Peyer's patch (tissue), 4 donors: ENCODE measurements around the gene SERTM1. TPM values are rescaled to one million over a fixed set of nuclear protein-coding genes. Genes with fewer than 3 reads are reported as not detected.

Experiments used
- DNase-seq, 3 donors: peaks; one replicate each; pipeline ENCODE4 v3.0.0-alpha.2; 2017 to 2019
- H3K27ac ChIP-seq, 4 donors: fragments of 200-600 bp; sonication (generic); one replicate each; pipeline ENCODE4 v1.5.1; 2016 to 2019
- H3K27me3 ChIP-seq, 2 donors: fragments of 200-600 bp; sonication (generic); one replicate each; pipeline ENCODE4 v1.5.1; 2019
- H3K36me3 ChIP-seq, 3 donors: fragments of 200-600 bp; sonication (generic); one replicate each; pipeline ENCODE4 v1.5.1; 2016 to 2019
- H3K4me1 ChIP-seq, 4 donors: fragments of 200-600 bp; sonication (generic); one replicate each; pipeline ENCODE4 v1.5.1; 2016 to 2019
- H3K4me3 ChIP-seq, 4 donors: fragments of 200-600 bp; sonication (generic); 1 replicate in 3 of 4; 2 replicates in 1 of 4; pipeline ENCODE4 v1.5.1; 2016 to 2019; ENCODE audit warnings: mild to moderate bottlenecking in 1 of 4
- H3K9me3 ChIP-seq, 4 donors: fragments of 200-600 bp; sonication (generic); one replicate each; pipeline ENCODE4 v1.5.1; 2016 to 2019; ENCODE audit warnings: mild to moderate bottlenecking in 1 of 4
- POLR2A ChIP-seq, 2 donors: fragments of 450-650 bp; IDR thresholded peaks; one replicate each; pipeline ENCODE4 v1.5.1; 2017; ENCODE audit warnings: antibody characterized with exemption in 2 of 2, mild to moderate bottlenecking in 2 of 2, moderate library complexity in 2 of 2
- total RNA-seq, 4 donors: library from RNA; depleted of rRNA; stranded (reverse); fragments of >200 nt; gene quantifications; one replicate each; pipeline ENCODE4 v1.1.0, GENCODE V29; 2016
- TF ChIP-seq, protein P1 (sequence below), 6 experiments: fragments of 450-650 bp in 4 of 6; fragments of 200-600 bp in 2 of 6; sonication (generic) in 1 of 6; IDR thresholded peaks; one replicate each; pipeline ENCODE4 v1.5.1; 2017 to 2019; ENCODE audit warnings: antibody characterized with exemption in 6 of 6, mild to moderate bottlenecking in 3 of 6, moderate library complexity in 1 of 6

The SERTM1 gene
- total RNA-seq, 4 donors from 2014 or later: not detected

DNA sequence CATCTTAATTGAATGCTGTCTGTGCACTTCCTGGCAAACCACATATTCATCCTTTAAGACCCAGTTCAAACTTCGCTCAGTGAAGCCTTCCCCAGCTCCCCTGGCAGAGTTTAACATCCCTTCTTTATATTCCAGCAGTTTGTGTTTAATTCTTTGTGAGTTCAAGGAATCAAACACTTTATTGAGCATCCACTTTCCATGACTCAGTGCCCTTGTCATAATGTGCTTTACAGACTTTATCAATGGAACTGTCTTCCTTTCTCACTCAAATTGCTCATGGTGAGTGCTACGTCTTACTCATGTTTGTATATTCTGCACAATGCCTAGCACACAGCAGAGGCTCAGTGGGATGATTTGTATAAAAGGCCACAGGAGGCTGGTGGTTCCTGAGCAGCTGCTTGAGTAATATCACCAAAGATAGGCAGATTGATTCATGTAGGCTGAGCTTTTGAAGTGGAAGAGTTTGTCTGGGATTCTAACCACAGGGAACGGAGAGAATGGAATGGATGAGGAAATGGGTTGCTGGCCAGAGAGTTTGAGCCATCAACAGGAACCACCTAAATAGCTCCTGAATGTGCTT is 44.2 kb downstream of the SERTM1 start:
- TF ChIP-seq, protein P1, sequence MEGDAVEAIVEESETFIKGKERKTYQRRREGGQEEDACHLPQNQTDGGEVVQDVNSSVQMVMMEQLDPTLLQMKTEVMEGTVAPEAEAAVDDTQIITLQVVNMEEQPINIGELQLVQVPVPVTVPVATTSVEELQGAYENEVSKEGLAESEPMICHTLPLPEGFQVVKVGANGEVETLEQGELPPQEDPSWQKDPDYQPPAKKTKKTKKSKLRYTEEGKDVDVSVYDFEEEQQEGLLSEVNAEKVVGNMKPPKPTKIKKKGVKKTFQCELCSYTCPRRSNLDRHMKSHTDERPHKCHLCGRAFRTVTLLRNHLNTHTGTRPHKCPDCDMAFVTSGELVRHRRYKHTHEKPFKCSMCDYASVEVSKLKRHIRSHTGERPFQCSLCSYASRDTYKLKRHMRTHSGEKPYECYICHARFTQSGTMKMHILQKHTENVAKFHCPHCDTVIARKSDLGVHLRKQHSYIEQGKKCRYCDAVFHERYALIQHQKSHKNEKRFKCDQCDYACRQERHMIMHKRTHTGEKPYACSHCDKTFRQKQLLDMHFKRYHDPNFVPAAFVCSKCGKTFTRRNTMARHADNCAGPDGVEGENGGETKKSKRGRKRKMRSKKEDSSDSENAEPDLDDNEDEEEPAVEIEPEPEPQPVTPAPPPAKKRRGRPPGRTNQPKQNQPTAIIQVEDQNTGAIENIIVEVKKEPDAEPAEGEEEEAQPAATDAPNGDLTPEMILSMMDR (IDR thresholded peaks at IDR 0.05): no peak
- no peak for TF ChIP-seq POLR2A (IDR thresholded peaks at IDR 0.05)
- H3K4me3 ChIP-seq: no peak overlapping the region
- H3K27me3 ChIP-seq: no peaks in the 10 kb centered on the region
- no peaks in the 10 kb centered on the region for H3K9me3 ChIP-seq
- no peak for DNase-seq
- H3K4me1 ChIP-seq: no peaks in the 10 kb centered on the region
- no peak overlapping the region for H3K27ac ChIP-seq
- H3K36me3 ChIP-seq: no peaks in the 10 kb centered on the region

DNA sequence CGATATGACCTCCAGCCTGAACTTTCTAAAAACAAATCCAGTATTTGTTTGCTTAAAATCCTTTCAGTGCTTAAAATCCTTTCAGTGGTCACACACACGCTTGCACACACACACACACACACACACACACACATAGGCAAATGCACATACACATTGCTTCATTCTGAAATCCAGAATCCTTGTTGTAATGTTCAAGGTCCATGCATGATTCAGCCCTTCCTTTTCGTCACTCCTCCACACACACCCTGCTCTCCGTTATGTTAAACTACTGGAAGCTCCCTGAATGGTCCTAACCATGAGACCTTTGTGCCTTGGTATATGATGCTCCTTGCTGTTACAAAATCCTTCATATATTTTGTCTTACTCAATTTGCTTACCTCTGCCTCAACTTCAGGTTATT is 44.9 kb downstream of the SERTM1 start:
- no peak for DNase-seq
- H3K4me3 ChIP-seq: no peak overlapping the region
- TF ChIP-seq, protein P1 (IDR thresholded peaks at IDR 0.05): no peak
- no peak for TF ChIP-seq POLR2A (IDR thresholded peaks at IDR 0.05)

DNA sequence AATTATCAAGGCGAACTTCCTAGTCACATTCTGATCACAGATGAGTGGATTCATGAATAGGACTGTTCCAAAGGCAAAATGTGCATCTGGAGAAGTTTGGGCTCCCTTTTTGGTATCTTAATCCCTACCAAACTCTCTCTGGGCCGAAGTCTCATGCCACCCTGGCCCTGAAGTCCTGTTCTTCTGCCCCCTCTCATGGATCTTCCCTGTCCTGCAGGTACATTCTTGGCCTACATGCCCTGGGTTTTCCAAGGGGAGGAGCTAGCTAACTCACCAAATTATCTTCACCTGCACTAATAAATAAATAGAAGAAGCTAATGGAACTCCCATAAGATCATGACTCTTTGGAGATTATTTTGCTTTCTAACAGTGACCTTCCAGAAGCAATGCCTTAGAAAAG is 50.3 kb downstream of the SERTM1 start:
- Histone ChIP-seq H3K27ac (no peak overlapping the region), H3K36me3 (no peaks in the 10 kb centered on the region), H3K27me3 (no peaks in the 10 kb centered on the region), H3K9me3 (no peaks in the 10 kb centered on the region), H3K4me3 (no peak overlapping the region), H3K4me1 (no peaks in the 10 kb centered on the region)
- no peak for TF ChIP-seq POLR2A (IDR thresholded peaks at IDR 0.05)
- TF ChIP-seq, protein P1 (IDR thresholded peaks at IDR 0.05): no peak
- no peak for DNase-seq

More for the DNA sequence above, 44.9 kb downstream of the SERTM1 start:
- no peak overlapping the region for H3K27ac ChIP-seq
- H3K4me1 ChIP-seq: no peaks in the 10 kb centered on the region
- no peaks in the 10 kb centered on the region for H3K36me3 ChIP-seq
- no peaks in the 10 kb centered on the region for H3K9me3 ChIP-seq
- H3K27me3 ChIP-seq: no peaks in the 10 kb centered on the region

DNA sequence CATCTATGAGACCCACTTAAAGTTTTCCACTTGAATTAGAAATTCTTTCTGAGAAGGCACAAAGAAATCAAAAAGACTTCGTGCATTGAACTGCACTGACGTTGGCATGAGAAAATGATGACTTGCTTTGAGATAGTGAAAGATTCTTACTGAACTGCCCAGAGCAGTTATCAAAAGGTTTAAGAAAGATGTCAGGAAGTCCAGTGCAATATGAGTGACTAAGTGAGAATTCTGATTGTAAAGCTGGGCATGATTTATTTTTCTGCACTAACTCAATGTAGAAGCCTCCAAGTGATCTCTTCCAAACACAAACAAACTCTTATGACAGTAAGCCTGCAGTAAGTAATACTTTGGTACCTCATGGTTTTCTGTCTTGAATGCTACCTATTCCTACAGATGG is 52.1 kb downstream of the SERTM1 start:
- DNase-seq: no peak
- H3K4me3 ChIP-seq: no peak overlapping the region
- no peaks in the 10 kb centered on the region for H3K4me1 ChIP-seq

DNA sequence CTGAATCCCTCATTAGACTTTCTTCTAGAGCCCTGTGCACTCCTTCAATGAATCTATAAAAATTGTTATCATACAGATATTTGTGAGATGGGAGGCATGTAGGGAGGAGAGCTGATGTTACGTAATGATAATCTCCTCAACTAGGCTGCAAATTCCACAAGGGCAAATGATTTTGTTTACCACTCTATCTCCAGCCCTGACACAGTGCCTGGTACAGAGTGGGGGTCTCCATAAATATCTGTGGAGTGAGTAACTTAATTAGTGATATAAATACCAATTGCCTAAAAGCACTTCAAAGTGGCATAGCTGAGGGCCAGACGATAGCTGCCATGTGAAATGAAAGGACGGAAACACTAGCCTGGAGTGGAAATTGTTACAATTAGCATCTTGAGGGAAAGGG is 54.2 kb downstream of the SERTM1 start:
- TF ChIP-seq POLR2A (IDR thresholded peaks at IDR 0.05): no peak
- TF ChIP-seq, protein P1 (IDR thresholded peaks at IDR 0.05): no peak
- Histone ChIP-seq H3K36me3 (no peaks in the 10 kb centered on the region), H3K27ac (no peak overlapping the region), H3K9me3 (no peaks in the 10 kb centered on the region), H3K4me1 (no peaks in the 10 kb centered on the region), H3K27me3 (no peaks in the 10 kb centered on the region), H3K4me3 (no peak overlapping the region)
- DNase-seq: no peak

More for the DNA sequence above, 52.1 kb downstream of the SERTM1 start:
- H3K27ac ChIP-seq: no peak overlapping the region
- TF ChIP-seq, protein P1 (IDR thresholded peaks at IDR 0.05): no peak
- TF ChIP-seq POLR2A (IDR thresholded peaks at IDR 0.05): no peak
- no peaks in the 10 kb centered on the region for H3K27me3 ChIP-seq
- H3K9me3 ChIP-seq: no peaks in the 10 kb centered on the region
- H3K36me3 ChIP-seq: no peaks in the 10 kb centered on the region
